GM18520 (cell line): ENCODE measurements around the gene PRRT2.

Source experiments
- ATAC-seq: cut with Tn5 transposase; IDR thresholded peaks from one replicate; pipeline ENCODE4 v1.9.1; 2021; ENCODE audit not compliant: unreplicated experiment

Gene PRRT2

GRCh38 chr16:29858974-29859373, 47.0 kb downstream of the PRRT2 start:
- no peak for ATAC-seq

GRCh38 chr16:29860218-29860617, 48.2 kb downstream of the PRRT2 start:
- no peak for ATAC-seq

GRCh38 chr16:29862383-29862883, 50.4 kb downstream of the PRRT2 start:
- peak; percentile 6 for ATAC-seq

GRCh38 chr16:29862884-29863668, 51.1 kb downstream of the PRRT2 start, which contains the start of gene CDIPT:
Gene CDIPT (minus strand): TSS chr16:29863226. CDS start chr16:29862857, 369 bp downstream.
- ATAC-seq, result peak; percentile 72

GRCh38 chr16:29863669-29863984, 51.6 kb downstream of the PRRT2 start:
- ATAC-seq, result no peak

- no peak for ATAC-seq
Observed at GRCh38 chr16:29864205-29864604, 52.2 kb downstream of the PRRT2 start.
